ENCODE results near the gene ASS1.

The ASS1 gene

DNA sequence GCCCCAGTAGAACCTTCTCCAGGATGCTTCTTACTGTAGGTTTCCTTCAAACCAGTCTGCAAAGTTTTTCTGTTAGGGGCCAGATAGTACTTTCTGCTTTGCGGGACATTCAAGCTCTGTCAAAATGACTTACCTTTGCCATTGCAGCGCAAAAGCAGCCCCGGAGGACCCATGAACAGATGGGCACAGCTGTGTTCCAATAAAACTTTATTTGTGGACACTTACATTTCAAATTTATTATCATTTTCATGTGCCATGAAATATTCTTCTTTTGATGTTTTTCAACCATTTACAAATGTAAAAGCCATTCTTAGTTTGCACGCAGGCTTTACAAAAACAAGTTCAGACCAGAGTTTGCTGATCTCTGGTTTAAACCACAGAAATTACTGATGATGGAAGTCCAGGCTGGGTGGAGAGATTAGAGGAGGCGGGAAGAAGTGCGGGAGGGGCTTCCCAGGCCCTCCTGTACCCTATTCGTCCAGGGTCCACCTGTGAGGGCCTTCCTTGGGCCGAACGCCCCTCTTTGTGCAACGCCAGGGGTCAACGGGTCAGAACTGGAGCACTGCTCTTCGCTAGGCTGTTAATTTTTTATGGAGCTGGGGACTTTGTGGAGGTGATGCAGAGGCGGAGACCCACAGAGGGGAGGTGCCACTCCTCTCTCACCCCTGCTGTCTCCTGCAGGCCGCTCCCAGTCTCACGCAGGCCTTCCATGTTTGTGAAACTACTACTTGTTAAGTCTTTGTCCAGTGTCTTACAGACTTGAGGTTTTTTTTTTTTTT is 7.6 kb upstream of the ASS1 start:
- DNase-seq: no peak

- DNase-seq: no peak
Measured at GRCh38 chr9:130438382-130438981, 6.3 kb upstream of the ASS1 start.

- no peak for DNase-seq
Measured at GRCh38 chr9:130441031-130441430, 3.7 kb upstream of the ASS1 start.

- DNase-seq: no peak
Measured at GRCh38 chr9:130442746-130443455, 1.9 kb upstream of the ASS1 start.

- DNase-seq: no peak
Measured at GRCh38 chr9:130443456-130443801, 1.3 kb upstream of the ASS1 start.

DNA sequence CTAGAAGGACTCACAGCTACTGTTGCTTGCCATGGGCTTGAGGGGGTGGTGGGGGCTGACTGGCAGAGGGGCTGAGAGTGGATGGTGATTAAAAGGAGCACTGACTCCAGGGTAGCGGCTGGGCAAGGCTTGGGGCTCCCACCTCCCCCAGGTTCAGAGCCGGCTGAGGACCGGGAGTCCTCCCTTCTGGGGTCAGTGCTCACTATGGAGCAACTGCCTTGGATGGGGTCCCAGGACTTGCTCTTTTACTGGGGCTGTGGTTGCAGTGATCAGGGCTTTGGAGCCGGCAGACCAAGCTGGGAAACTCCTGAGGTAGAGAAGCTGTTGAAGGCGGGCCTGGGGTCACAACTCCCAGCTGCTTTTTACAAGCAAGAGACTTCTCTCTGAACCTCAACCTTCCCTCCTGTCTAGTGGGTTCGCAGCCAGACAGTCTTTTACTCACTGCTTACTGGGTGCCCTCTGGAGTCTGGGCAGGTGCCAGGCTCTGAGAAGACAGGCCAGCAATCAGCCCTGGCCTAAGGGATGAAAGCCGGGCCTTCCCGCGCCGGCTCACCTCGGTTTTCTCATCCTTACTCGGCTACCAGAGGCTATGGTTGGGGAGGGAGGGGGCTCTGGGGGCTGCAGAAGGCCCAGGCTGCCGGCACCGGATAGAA is 795 bp upstream of the ASS1 start:
- DNase-seq: no peak

- no peak for DNase-seq
Measured at GRCh38 chr9:130445268-130445983, 665 bp downstream of the ASS1 start.

GRCh38 chr9:130446101-130446861 is 1.5 kb downstream of the ASS1 start:
- no peak for DNase-seq

DNA sequence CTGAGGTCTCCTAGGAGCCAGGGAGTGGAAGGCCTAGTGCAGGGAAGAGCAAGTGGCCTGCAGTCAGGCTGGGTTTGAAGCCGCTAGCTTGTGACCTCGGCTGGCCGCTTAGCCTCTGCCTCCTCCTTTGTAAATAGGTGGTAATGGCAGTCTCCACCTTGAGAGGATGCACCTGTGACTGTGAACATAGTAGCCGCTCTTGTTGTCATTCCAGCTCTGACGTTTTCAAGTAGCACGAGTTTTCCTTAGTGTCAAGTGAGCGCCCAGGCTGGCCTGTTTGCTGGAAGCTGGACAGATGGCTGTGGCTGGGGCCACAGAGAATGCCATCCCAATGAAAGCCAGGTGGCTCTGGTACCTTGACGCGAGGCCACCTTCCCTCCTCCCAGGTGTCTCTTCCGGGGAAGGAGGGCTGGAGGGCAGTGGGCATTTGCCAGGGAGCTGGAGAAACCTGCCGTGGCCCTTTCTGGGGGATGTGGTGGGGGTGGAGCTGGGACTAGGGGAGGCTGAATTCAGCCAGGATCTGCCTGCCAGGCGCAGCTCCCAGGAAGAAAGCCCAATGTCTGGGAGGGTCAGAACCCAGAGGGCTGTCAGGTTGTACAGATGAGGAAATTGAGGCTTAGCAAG is 2.5 kb downstream of the ASS1 start:
- DNase-seq: no peak

DNA sequence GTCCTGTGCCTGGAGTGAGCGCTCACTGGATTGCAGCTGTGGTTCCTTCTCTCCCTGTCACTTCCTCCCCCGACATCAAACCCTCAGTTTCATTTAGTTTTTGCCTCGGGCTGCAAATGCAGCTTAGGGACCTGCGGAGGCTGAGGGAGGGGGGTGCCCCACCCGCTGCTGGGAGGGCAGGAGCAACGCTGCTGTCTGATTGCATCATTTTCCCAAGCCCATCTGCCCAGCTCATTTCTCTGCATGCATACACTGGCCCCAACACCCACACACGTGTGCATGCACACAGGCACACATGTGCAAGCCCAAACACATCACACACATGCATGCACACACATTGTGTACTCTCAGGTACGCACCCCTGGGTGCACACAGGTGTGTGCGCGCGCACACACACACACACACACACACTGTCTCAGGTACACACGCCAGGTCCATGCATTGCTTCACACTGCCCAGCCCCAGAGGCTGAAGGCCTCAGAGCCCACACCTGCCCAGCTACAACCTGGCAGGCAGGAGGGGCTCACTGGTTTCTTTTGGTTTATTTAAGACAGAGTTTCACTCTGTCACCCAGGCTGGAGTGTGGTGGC is 3.4 kb downstream of the ASS1 start:
- no peak for DNase-seq

GRCh38 chr9:130448771-130449603 is 4.2 kb downstream of the ASS1 start:
- no peak for DNase-seq

DNA sequence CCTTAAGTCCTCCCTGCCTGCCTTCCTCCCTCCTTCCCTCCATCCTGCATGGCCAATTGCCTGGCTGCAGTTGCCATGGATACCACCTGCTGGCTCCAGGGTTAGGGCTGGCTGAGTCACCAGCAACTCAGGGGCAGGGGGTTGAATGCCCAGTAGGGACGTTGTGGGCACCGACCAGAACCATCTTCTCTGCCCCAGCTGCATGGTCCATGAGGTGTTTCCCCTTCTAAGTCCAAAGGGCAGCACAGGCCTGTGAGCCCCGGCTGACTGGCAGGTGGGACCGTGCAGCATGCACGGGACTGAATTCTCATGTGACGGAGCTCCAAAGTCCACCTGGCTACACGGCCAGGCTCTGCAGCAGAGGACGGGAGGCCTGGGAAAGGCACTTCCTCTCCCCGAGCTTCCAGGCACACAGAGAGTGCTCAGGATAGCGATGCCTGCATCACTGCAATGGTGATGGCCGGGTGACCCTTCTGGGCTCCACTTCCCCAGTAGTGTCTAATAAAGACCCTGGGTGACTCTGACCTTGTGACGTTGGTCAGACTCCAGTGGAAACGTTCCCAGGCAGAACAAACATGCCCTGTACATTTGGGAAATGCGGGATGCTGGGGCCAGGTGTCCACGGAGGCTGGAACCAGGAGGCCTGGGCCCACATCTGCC is 5.7 kb downstream of the ASS1 start:
- no peak for DNase-seq

DNA sequence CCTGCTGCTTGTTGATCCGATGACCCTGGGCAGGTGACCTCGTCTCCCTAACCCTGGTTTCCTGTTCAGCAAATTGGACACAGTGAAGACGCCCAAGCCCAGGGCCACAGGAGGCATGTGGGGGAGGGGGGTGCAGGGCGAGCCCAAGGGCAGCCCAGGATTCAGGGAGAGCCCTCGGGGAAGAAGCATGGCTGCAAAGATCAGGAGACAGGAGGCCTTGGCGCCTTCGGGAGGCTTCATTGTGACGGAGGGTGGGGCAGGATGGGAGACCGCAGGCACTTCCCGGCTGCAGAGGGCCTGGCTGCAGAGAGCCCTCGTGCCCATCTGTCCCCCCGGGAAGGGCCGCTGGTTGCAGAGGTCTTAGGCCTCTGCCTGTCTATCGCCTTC is 6.2 kb downstream of the ASS1 start:
- no peak for DNase-seq

DNA sequence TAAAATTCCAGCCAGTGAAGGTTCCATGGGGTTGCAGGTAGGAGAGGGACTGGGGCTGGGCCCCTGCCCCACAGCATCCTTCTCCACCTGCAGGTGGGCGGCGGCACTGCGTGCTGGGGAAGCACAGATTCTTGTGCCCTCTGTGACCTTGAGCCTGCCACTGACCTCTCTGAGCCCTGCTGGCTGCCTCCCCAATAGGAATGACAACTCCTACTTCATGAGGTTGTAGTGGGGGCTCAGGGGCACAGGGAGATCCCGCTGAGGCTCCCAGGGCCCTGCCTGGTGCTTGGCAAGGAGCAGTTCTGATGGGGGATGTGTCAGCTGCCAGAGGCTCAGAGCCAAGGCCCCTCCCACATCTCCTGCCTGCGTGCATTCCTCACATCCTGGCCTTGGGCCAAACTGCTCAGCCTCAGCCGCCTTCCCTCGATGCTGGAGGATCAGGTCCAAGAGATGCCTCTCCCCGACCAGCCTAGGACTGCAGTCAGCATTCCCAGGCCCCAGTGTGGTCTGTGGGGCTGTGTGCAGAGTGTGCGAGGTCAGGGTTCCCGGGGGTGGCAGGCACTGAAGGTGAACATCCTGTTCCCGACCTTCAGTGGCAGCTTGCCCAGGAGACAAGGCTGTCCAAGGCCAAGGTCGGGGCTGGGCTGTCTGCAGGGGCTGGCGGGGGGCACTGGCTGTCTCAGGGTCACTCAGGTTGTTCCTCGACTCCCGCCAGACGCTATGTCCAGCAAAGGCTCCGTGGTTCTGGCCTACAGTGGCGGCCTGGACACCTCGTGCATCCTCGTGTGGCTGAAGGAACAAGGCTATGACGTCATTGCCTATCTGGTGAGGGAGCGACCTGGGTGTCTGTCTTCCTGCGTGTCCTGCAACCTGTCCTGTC is 7.0 kb downstream of the ASS1 start:
- peak; percentile 88 for DNase-seq

GRCh38 chr9:130452835-130453234 is 8.1 kb downstream of the ASS1 start:
- no peak for DNase-seq

DNA sequence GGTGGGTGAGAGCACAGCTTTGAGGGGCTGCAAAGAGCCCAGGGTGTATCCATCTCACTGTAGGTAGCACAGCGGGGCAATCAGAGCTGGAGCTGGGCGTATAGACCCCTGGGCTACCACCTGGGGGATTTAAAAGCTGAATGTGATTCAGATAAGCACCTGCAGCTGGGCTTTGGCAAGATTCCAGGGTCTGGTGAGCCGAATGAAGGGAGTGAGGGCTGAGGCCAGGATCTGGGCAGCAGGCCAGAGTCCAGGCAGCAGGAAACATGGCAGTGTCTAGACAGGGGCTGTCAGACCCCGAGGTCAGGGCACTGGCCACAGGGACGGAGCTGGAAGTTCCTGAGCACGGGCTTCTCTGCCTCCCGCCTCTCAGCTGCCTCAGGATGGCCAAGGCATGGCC is 8.7 kb downstream of the ASS1 start:
- DNase-seq: peak; percentile 90

- DNase-seq: no peak
Measured at GRCh38 chr9:130454096-130454811, 9.5 kb downstream of the ASS1 start.

DNA sequence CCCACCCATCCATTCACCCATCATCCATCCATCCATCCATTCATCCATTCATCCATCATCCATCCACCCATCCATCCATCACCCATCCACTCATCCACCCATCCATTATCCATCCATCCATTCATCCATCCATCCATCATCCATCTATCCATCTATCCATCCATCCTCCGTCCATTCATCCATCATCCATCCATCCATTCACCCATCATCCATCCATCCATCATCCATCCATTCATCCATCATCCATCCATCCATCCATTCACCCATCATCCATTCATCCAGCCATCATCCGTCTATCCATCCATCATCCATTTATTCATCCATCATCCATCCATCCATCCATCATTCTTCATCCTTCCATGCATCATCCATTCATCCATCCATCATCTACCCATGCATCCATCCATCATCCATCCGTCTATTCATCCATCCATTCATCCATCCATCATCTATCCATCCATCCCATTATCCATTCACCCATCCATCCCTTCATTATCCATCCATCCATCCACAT is 10.1 kb downstream of the ASS1 start:
- DNase-seq: no peak
